ENCODE data around the gene C21orf58.

GRCh38 chr21:46285761-46286647 is 37.7 kb downstream of the C21orf58 start, which contains the start of gene YBEY:
- peak; percentile 73 to 75 for TF ChIP-seq POLR2A (IDR thresholded peaks at IDR 0.05)
- TF ChIP-seq CTCF (IDR thresholded peaks at IDR 0.05), result peak; percentile 10 to 55 (median 30)
